GM04504 (cell line): ENCODE results near the gene DARS1.

Experiments used
- DNase-seq: peaks from one replicate; pipeline ENCODE4 v3.0.0-alpha.2; 2012; ENCODE audit warnings: low read depth

DARS1 gene

GRCh38 chr2:135876066-135876711 is 109.2 kb downstream of the DARS1 start, which contains the start of gene MCM6:
TSS of gene MCM6 (minus strand) at chr2:135876443. CDS start at chr2:135876365, 78 bp downstream.
- peak; percentile 97 for DNase-seq

GRCh38 chr2:135875491-135876065 is 109.8 kb downstream of the DARS1 start:
- peak; percentile 16 for DNase-seq

GRCh38 chr2:135874777-135875365 is 110.6 kb downstream of the DARS1 start:
- no peak for DNase-seq

- DNase-seq = no peak
Measured at GRCh38 chr2:135870571-135870970, 114.9 kb downstream of the DARS1 start.

- no peak for DNase-seq
Measured at GRCh38 chr2:135863233-135863632, 122.2 kb downstream of the DARS1 start.

GRCh38 chr2:135862718-135863117 is 122.7 kb downstream of the DARS1 start:
- no peak for DNase-seq
